Panc1 (cell line): Measurements from ENCODE around the gene DOCK3.

Experiments
- CTCF ChIP-seq: fragments of 450-650 bp; IDR thresholded peaks from 2 replicates; pipeline ENCODE4 v1.5.1; 2017; ENCODE audit warnings: mild to moderate bottlenecking
- SIN3A ChIP-seq: IDR thresholded peaks from 2 replicates; pipeline ENCODE4 v1.6.1; 2012; ENCODE audit warnings: low read depth, mild to moderate bottlenecking, low read length, moderate library complexity, borderline replicate concordance; ENCODE audit not compliant: insufficient read depth

- TF ChIP-seq CTCF = no peak
- no peak for TF ChIP-seq SIN3A
Measured at GRCh38 chr3:50665081-50665840, 9.5 kb upstream of the DOCK3 start.
